Nephron (organoid): ENCODE data around the gene YIPF3.

Source experiments
- H3K27ac Mint-ChIP-seq, 3 experiments: 2 replicates each; pipeline ENCODE4 v1.8.0; 2020; ENCODE audit warnings: mixed read lengths in 3 of 3, mild to moderate bottlenecking in 2 of 3, moderate library complexity in 1 of 3
- H3K27me3 Mint-ChIP-seq: 2 replicates; pipeline ENCODE4 v1.8.0; 2021; ENCODE audit warnings: low read depth, mild to moderate bottlenecking, moderate library complexity, mixed read lengths
- H3K36me3 Mint-ChIP-seq: 2 replicates; pipeline ENCODE4 v1.8.0; 2020; ENCODE audit warnings: low read depth, mixed read lengths
- H3K4me1 Mint-ChIP-seq: 2 replicates; pipeline ENCODE4 v1.8.0; 2020; ENCODE audit warnings: mixed read lengths
- H3K4me3 Mint-ChIP-seq, 3 experiments: 2 replicates each; pipeline ENCODE4 v1.8.0; 2020; ENCODE audit warnings: mild to moderate bottlenecking in 3 of 3, mixed read lengths in 3 of 3, moderate library complexity in 2 of 3
- H3K9me3 Mint-ChIP-seq: 2 replicates; pipeline ENCODE4 v1.8.0; 2020; ENCODE audit warnings: mixed read lengths
- CTCF ChIP-seq, 3 experiments: fragments of 200-600 bp; sonication (generic); IDR thresholded peaks; one replicate each; pipeline ENCODE4 v1.5.0; 2021; ENCODE audit warnings: antibody characterized with exemption in 3 of 3; ENCODE audit not compliant: unreplicated experiment in 3 of 3

The YIPF3 gene

GRCh38 chr6:43491750-43492661 is 24.7 kb downstream of the YIPF3 start:
- Mint-ChIP-seq H3K27me3 (no peaks in the 10 kb centered on the region), H3K9me3 (no peaks in the 10 kb centered on the region), H3K27ac (no peak overlapping the region), H3K36me3 (peaks cover 5% of the 10 kb centered on the region), H3K4me3 (peak overlapping the region in 1 of 3 experiments; percentile 48), H3K4me1 (peaks cover 47% of the 10 kb centered on the region)
- TF ChIP-seq CTCF (IDR thresholded peaks at IDR 0.05; ENCODE audit: unreplicated experiment in 3 of 3), result no peak

- TF ChIP-seq CTCF (IDR thresholded peaks at IDR 0.05; ENCODE audit: unreplicated experiment in 3 of 3), result no peak
- peaks cover 5% of the 10 kb centered on the region for H3K36me3 Mint-ChIP-seq
- peak overlapping the region in 1 of 3 experiments; percentile 6 for H3K27ac Mint-ChIP-seq
- H3K4me1 Mint-ChIP-seq, result peaks cover 46% of the 10 kb centered on the region
- no peaks in the 10 kb centered on the region for H3K27me3 Mint-ChIP-seq
- no peaks in the 10 kb centered on the region for H3K9me3 Mint-ChIP-seq
- H3K4me3 Mint-ChIP-seq, result no peak overlapping the region
These were observed 26.2 kb downstream of the YIPF3 start for GRCh38 chr6:43490523-43490939.

- Mint-ChIP-seq H3K27me3 (no peaks in the 10 kb centered on the region), H3K27ac (peak overlapping the region in 2 of 3 experiments; percentile 73 to 78), H3K9me3 (no peaks in the 10 kb centered on the region), H3K36me3 (peaks cover 5% of the 10 kb centered on the region), H3K4me3 (peak overlapping the region in 1 of 3 experiments; percentile 61), H3K4me1 (peaks cover 46% of the 10 kb centered on the region)
- no peak for TF ChIP-seq CTCF (IDR thresholded peaks at IDR 0.05; ENCODE audit: unreplicated experiment in 3 of 3)
These were observed 27.3 kb downstream of the YIPF3 start for GRCh38 chr6:43489277-43490072.

- no peaks in the 10 kb centered on the region for H3K27me3 Mint-ChIP-seq
- peaks cover 42% of the 10 kb centered on the region for H3K4me1 Mint-ChIP-seq
- no peak for TF ChIP-seq CTCF (IDR thresholded peaks at IDR 0.05; ENCODE audit: unreplicated experiment in 3 of 3)
- H3K9me3 Mint-ChIP-seq, result no peaks in the 10 kb centered on the region
- H3K4me3 Mint-ChIP-seq, result peak overlapping the region in 1 of 3 experiments; percentile 61
- H3K36me3 Mint-ChIP-seq, result peaks cover 5% of the 10 kb centered on the region
- H3K27ac Mint-ChIP-seq, result peak overlapping the region in 2 of 3 experiments; percentile 73 to 78
These were observed 28.0 kb downstream of the YIPF3 start for GRCh38 chr6:43488667-43489276.

- H3K36me3 Mint-ChIP-seq, result peaks cover 9% of the 10 kb centered on the region
- H3K9me3 Mint-ChIP-seq, result no peaks in the 10 kb centered on the region
- peak overlapping the region in 2 of 3 experiments; percentile 7 to 26 for H3K4me3 Mint-ChIP-seq
- TF ChIP-seq CTCF (IDR thresholded peaks at IDR 0.05; ENCODE audit: unreplicated experiment in 3 of 3), result no peak
- no peak overlapping the region for H3K27ac Mint-ChIP-seq
- peaks cover 42% of the 10 kb centered on the region for H3K4me1 Mint-ChIP-seq
- no peaks in the 10 kb centered on the region for H3K27me3 Mint-ChIP-seq
These were observed 35.0 kb downstream of the YIPF3 start for GRCh38 chr6:43481591-43482236.
